H9 (cell line): ENCODE data around the gene ZNF239. TPM values are rescaled to one million over a fixed set of nuclear protein-coding genes. Genes with fewer than 3 reads are reported as not detected.

ENCODE experiments used
- DNase-seq: peaks from one replicate; pipeline ENCODE4 v3.0.0-alpha.2; 2017
- H2AFZ ChIP-seq: one replicate; pipeline ENCODE4 v1.6.1; 2013; ENCODE audit warnings: mild to moderate bottlenecking, low read length, control low read depth, moderate library complexity
- H2AK5ac ChIP-seq: 2 replicates; pipeline ENCODE4 v1.6.1; 2013; ENCODE audit warnings: low read length, control low read depth, mixed read lengths; ENCODE audit not compliant: insufficient read length
- H2BK120ac ChIP-seq: one replicate; pipeline ENCODE4 v1.6.1; 2013; ENCODE audit warnings: low read depth, mild to moderate bottlenecking, low read length, control low read depth, inconsistent platforms; ENCODE audit not compliant: poor library complexity, severe bottlenecking
- H2BK12ac ChIP-seq: 2 replicates; pipeline ENCODE4 v1.6.1; 2013; ENCODE audit warnings: low read length, control low read depth, mixed read lengths, low read depth; ENCODE audit not compliant: insufficient read length
- H2BK15ac ChIP-seq: 2 replicates; pipeline ENCODE4 v1.6.1; 2013; ENCODE audit warnings: low read depth, low read length, control low read depth
- H2BK20ac ChIP-seq: one replicate; pipeline ENCODE4 v1.6.1; 2013; ENCODE audit warnings: low read depth, mild to moderate bottlenecking, low read length, control low read depth, inconsistent platforms; ENCODE audit not compliant: poor library complexity, severe bottlenecking
- H2BK5ac ChIP-seq: 2 replicates; pipeline ENCODE4 v1.6.1; 2013; ENCODE audit warnings: low read length, control low read depth, mixed read lengths; ENCODE audit not compliant: insufficient read length
- H3K14ac ChIP-seq: 2 replicates; pipeline ENCODE4 v1.6.1; 2013; ENCODE audit warnings: low read length, control low read depth; ENCODE audit not compliant: insufficient read depth
- H3K18ac ChIP-seq: 2 replicates; pipeline ENCODE4 v1.6.1; 2013; ENCODE audit warnings: low read depth, mild to moderate bottlenecking, mixed read lengths, low read length, control low read depth; ENCODE audit not compliant: insufficient read length
- H3K23ac ChIP-seq: 2 replicates; pipeline ENCODE4 v1.6.1; 2013; ENCODE audit warnings: low read length, control low read depth, mixed read lengths, low read depth; ENCODE audit not compliant: insufficient read length
- H3K23me2 ChIP-seq: 2 replicates; pipeline ENCODE4 v1.6.1; 2013; ENCODE audit warnings: low read depth, mild to moderate bottlenecking, mixed read lengths, low read length, control low read depth; ENCODE audit not compliant: insufficient read length, poor library complexity, severe bottlenecking
- H3K27ac ChIP-seq: 2 replicates; pipeline ENCODE4 v1.5.1; 2013; ENCODE audit warnings: low read length, control low read depth, mixed read lengths, low read depth; ENCODE audit not compliant: insufficient read length
- H3K27me3 ChIP-seq: 2 replicates; pipeline ENCODE4 v1.6.1; 2013; ENCODE audit warnings: low read length, control low read depth, inconsistent platforms; ENCODE audit not compliant: insufficient read depth
- H3K4ac ChIP-seq: 2 replicates; pipeline ENCODE4 v1.6.1; 2013; ENCODE audit warnings: low read depth, mild to moderate bottlenecking, control low read depth, inconsistent platforms, low read length, moderate library complexity
- H3K4me1 ChIP-seq: 2 replicates; pipeline ENCODE4 v1.6.1; 2013; ENCODE audit warnings: low read length, control low read depth, inconsistent platforms; ENCODE audit not compliant: insufficient read depth
- H3K4me2 ChIP-seq: 2 replicates; pipeline ENCODE4 v1.6.1; 2013; ENCODE audit warnings: low read length, control low read depth, mixed read lengths; ENCODE audit not compliant: insufficient read length, insufficient read depth
- H3K56ac ChIP-seq: 2 replicates; pipeline ENCODE4 v1.6.1; 2013; ENCODE audit warnings: low read depth, mild to moderate bottlenecking, mixed read lengths, low read length, control low read depth; ENCODE audit not compliant: insufficient read length
- H3K79me1 ChIP-seq: 2 replicates; pipeline ENCODE4 v1.6.1; 2013; ENCODE audit warnings: low read depth, mild to moderate bottlenecking, moderate library complexity, low read length, control low read depth, inconsistent platforms; ENCODE audit not compliant: insufficient read depth, poor library complexity, severe bottlenecking
- H3K79me2 ChIP-seq: 2 replicates; pipeline ENCODE4 v1.6.1; 2013; ENCODE audit warnings: low read length, control low read depth, inconsistent platforms; ENCODE audit not compliant: insufficient read depth
- H3K9ac ChIP-seq: 2 replicates; pipeline ENCODE4 v1.6.1; 2013; ENCODE audit warnings: low read length, control low read depth, mixed read lengths; ENCODE audit not compliant: insufficient read length; ENCODE audit errors: extremely low read depth
- H3K9me3 ChIP-seq: one replicate; pipeline ENCODE4 v1.6.1; 2013; ENCODE audit warnings: low read depth, low read length, inconsistent platforms; ENCODE audit not compliant: control insufficient read depth
- H3T11ph ChIP-seq: one replicate; pipeline ENCODE4 v1.6.1; 2013; ENCODE audit warnings: mild to moderate bottlenecking, low read length, control low read depth, inconsistent platforms
- H4K20me1 ChIP-seq: one replicate; pipeline ENCODE4 v1.6.1; 2013; ENCODE audit not compliant: control insufficient read depth, insufficient read length, insufficient read depth
- H4K5ac ChIP-seq: 2 replicates; pipeline ENCODE4 v1.6.1; 2013; ENCODE audit warnings: low read depth, mild to moderate bottlenecking, mixed read lengths, low read length, control low read depth; ENCODE audit not compliant: insufficient read length
- H4K8ac ChIP-seq: replicated peaks from 2 replicates; pipeline ENCODE4 v1.6.1; 2013; ENCODE audit warnings: low read length, control low read depth, mixed read lengths, low read depth; ENCODE audit not compliant: insufficient read length
- H4K91ac ChIP-seq: 2 replicates; pipeline ENCODE4 v1.6.1; 2013; ENCODE audit warnings: low read depth, mild to moderate bottlenecking, moderate library complexity, mixed read lengths, low read length, control low read depth; ENCODE audit not compliant: insufficient read length
- H3K27ac Mint-ChIP-seq, 3 experiments: 2 replicates in 2 of 3; 3 replicates in 1 of 3; pipeline ENCODE4 v1.8.0; 2020 to 2021; ENCODE audit warnings: mixed read lengths in 3 of 3, mild to moderate bottlenecking in 1 of 3, moderate library complexity in 1 of 3
- H3K27me3 Mint-ChIP-seq: 2 replicates; pipeline ENCODE4 v1.8.0; 2021; ENCODE audit warnings: low read depth, mild to moderate bottlenecking, moderate library complexity, mixed read lengths
- H3K36me3 Mint-ChIP-seq, 3 experiments: 2 replicates in 2 of 3; 3 replicates in 1 of 3; pipeline ENCODE4 v1.8.0; 2020 to 2021; ENCODE audit warnings: low read depth in 3 of 3, mixed read lengths in 3 of 3; ENCODE audit not compliant: insufficient read depth in 1 of 3
- H3K4me1 Mint-ChIP-seq, 2 experiments: 2 replicates each; pipeline ENCODE4 v1.8.0; 2020; ENCODE audit warnings: mixed read lengths in 2 of 2
- H3K4me3 Mint-ChIP-seq, 2 experiments: 2 replicates in 1 of 2; 3 replicates in 1 of 2; pipeline ENCODE4 v1.8.0; 2020 to 2021; ENCODE audit warnings: mild to moderate bottlenecking in 2 of 2, mixed read lengths in 2 of 2, moderate library complexity in 1 of 2
- H3K9me3 Mint-ChIP-seq, 2 experiments: 2 replicates in 1 of 2; 3 replicates in 1 of 2; pipeline ENCODE4 v1.8.0; 2020; ENCODE audit warnings: mild to moderate bottlenecking in 2 of 2, mixed read lengths in 2 of 2, moderate library complexity in 1 of 2
- CTCF ChIP-seq: fragments of 200-600 bp; sonication (generic); conservative IDR thresholded peaks from 3 replicates; pipeline ENCODE4 v1.8.0; 2021; ENCODE audit warnings: antibody characterized with exemption, mild to moderate bottlenecking
- total RNA-seq: library from RNA; stranded (reverse); gene quantifications from 2 replicates; pipeline ENCODE4 v1.2.1, GENCODE V29; 2021

ZNF239 gene
- total RNA-seq, 1 experiment from 2014 or later, result 16.2 TPM

- Histone ChIP-seq H4K8ac (no peak overlapping the region), H3K23me2 (peaks cover 9% of the 10 kb centered on the region), H3K4ac (no peak overlapping the region), H3K27ac (no peak overlapping the region), H2AFZ (no peak overlapping the region), H2AK5ac (no peak overlapping the region), H4K91ac (no peak overlapping the region), H3K56ac (no peak overlapping the region), H3K9ac (no peak overlapping the region), H2BK5ac (no peak overlapping the region), H2BK15ac (no peak overlapping the region), H3K79me2 (no peaks in the 10 kb centered on the region), H4K5ac (no peak overlapping the region), H3K4me2 (no peak overlapping the region), H3K18ac (no peak overlapping the region), H3K23ac (no peak overlapping the region), H3K4me1 (no peaks in the 10 kb centered on the region), H2BK20ac (no peak overlapping the region), H4K20me1 (no peaks in the 10 kb centered on the region), H2BK120ac (no peak overlapping the region), H2BK12ac (no peak overlapping the region), H3T11ph (no peak overlapping the region), H3K27me3 (no peaks in the 10 kb centered on the region; the same call in 1 of the 2 replicates), H3K14ac (no peak overlapping the region), H3K9me3 (no peaks in the 10 kb centered on the region), H3K79me1 (no peaks in the 10 kb centered on the region)
- TF ChIP-seq CTCF, result no peak
- no peak for DNase-seq
- peaks cover 9 to 10% of the 10 kb centered on the region in 2 experiments for H3K4me1 Mint-ChIP-seq
- H3K9me3 Mint-ChIP-seq, result peaks cover 25 to 42% of the 10 kb centered on the region in 2 experiments
- no peak overlapping the region; a peak in 1 of 7 replicates for H3K27ac Mint-ChIP-seq
- no peak overlapping the region for H3K4me3 Mint-ChIP-seq
- peaks cover 4% of the 10 kb centered on the region; the same call in 1 of the 2 replicates for H3K27me3 Mint-ChIP-seq
- peaks cover 72 to 74% (median 74%) of the 10 kb centered on the region in 3 experiments for H3K36me3 Mint-ChIP-seq
Measured at GRCh38 chr10:43610636-43611035, 36.2 kb upstream of the ZNF239 start.
